Brain microvascular endothelial cell (primary cell): ENCODE data around the gene AGBL1.

Source experiments
- DNase-seq: peaks from one replicate; pipeline ENCODE4 v3.0.0-alpha.2; 2020
- H3K27ac ChIP-seq: fragments of 250-450 bp; sonication (Bioruptor Pico); 2 replicates; pipeline ENCODE4 v1.5.1; 2020; ENCODE audit warnings: mild to moderate bottlenecking, moderate library complexity
- H3K27me3 ChIP-seq: fragments of 250-450 bp; sonication (Bioruptor Pico); replicated peaks from 2 replicates; pipeline ENCODE4 v1.5.1; 2020; ENCODE audit warnings: mild to moderate bottlenecking
- H3K36me3 ChIP-seq: fragments of 250-450 bp; sonication (Bioruptor Pico); replicated peaks from 2 replicates; pipeline ENCODE4 v1.5.1; 2020; ENCODE audit warnings: mild to moderate bottlenecking
- H3K4me3 ChIP-seq: 2 replicates; pipeline ENCODE4 v1.5.1; 2011; ENCODE audit warnings: low read depth, mild to moderate bottlenecking, control low read depth, low read length, moderate library complexity
- in situ Hi-C: cut with HindIII; loops from 2 replicates; pipeline ENCODE4 v1.10.0; 2017; ENCODE audit warnings: low sequenced_read_pairs, low pct_ligation_motif_present
- TF ChIP-seq, protein P1 (sequence below): IDR thresholded peaks from 2 replicates; pipeline ENCODE4 v1.5.1; 2011; ENCODE audit warnings: low read depth, mild to moderate bottlenecking, moderate library complexity, low read length, control low read depth, inconsistent platforms; ENCODE audit errors: missing control alignments

AGBL1 gene

DNA sequence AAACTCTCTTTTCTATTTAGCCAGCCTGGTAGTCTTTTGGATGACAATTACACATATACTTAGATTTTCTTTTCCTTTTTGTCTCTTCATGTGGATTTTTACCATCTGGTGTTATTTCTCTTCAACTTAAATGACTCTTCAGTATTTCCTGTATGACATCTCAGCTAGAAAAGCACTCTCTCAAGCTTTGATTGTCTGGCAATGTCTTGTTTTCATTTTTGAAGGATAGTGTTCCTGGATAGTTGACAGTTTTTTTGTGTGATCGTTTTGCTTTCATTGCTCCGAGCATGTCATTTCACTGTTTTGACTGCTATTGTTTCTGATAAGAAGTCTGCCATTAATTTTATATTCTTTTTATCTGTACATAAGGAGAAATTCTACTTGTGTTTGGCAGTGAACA lies 766.4 kb downstream of the AGBL1 start:
- TF ChIP-seq, protein P1, sequence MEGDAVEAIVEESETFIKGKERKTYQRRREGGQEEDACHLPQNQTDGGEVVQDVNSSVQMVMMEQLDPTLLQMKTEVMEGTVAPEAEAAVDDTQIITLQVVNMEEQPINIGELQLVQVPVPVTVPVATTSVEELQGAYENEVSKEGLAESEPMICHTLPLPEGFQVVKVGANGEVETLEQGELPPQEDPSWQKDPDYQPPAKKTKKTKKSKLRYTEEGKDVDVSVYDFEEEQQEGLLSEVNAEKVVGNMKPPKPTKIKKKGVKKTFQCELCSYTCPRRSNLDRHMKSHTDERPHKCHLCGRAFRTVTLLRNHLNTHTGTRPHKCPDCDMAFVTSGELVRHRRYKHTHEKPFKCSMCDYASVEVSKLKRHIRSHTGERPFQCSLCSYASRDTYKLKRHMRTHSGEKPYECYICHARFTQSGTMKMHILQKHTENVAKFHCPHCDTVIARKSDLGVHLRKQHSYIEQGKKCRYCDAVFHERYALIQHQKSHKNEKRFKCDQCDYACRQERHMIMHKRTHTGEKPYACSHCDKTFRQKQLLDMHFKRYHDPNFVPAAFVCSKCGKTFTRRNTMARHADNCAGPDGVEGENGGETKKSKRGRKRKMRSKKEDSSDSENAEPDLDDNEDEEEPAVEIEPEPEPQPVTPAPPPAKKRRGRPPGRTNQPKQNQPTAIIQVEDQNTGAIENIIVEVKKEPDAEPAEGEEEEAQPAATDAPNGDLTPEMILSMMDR = no peak
- in situ Hi-C loops = no loop called here
- DNase-seq = no peak
- Histone ChIP-seq H3K27me3 (no peaks in the 10 kb centered on the region), H3K4me3 (no peak overlapping the region), H3K36me3 (no peaks in the 10 kb centered on the region), H3K27ac (no peak overlapping the region)

DNA sequence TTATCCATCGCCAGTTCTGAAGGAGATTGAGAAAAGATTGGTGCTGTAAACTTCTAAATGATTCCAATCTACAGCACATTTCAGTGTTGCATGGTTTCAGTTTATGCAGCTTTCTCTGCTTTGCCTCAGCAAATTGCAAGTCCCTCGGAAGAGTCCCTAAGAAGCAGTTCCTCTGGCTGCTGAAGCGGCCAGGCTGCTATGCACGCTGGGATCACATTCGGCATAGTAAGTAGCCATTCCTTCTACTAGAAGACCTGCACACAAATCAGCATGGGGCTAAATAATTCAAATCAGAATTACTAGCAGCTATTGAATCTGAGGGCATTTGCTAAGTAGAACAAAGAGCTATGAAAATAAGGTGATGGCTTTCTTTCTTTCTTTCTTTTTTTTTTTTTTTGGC lies 769.5 kb downstream of the AGBL1 start:
- Histone ChIP-seq H3K27me3 (no peaks in the 10 kb centered on the region), H3K27ac (no peak overlapping the region), H3K4me3 (no peak overlapping the region), H3K36me3 (no peaks in the 10 kb centered on the region)
- DNase-seq = no peak
- in situ Hi-C loops = no loop called here
- TF ChIP-seq, protein P1 = no peak

DNA sequence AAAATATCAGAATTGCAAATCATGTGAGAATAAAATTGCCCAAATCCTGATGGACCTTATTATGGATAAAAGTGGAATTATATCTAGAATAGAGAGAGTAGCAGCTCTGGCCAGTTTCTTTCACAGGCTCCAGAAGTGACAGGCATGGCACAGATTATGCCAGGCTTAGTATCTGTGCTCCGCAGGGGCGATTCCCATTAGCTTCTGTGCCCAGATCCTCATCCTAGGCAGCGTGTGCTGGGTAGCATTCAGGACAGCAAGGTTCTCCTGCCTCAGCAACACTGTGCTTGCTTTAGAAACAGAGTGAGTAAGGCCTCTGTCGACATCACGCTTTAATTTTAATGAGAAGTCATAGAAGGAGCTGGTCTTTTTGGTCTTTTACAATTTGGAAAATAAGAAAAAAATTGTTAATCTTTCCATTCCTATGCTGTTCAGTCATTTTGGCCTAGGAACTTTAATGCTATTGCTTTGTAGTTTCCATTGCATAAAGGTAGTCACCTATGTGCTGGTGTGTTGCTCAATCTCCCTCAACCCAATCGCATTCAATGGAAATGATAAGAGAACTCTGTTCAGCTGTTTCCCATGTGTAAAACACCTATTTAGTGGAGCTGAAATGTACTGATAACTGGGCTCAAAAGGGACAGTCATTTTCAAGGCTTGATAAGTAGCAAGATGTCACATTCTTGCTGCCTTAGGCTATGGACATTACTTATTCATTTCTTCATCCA lies 770.1 kb downstream of the AGBL1 start:
- DNase-seq = no peak
- Histone ChIP-seq H3K27ac (no peak overlapping the region), H3K27me3 (no peaks in the 10 kb centered on the region), H3K36me3 (no peaks in the 10 kb centered on the region), H3K4me3 (no peak overlapping the region)
- TF ChIP-seq, protein P1 = no peak
- in situ Hi-C loops = no loop called here

DNA sequence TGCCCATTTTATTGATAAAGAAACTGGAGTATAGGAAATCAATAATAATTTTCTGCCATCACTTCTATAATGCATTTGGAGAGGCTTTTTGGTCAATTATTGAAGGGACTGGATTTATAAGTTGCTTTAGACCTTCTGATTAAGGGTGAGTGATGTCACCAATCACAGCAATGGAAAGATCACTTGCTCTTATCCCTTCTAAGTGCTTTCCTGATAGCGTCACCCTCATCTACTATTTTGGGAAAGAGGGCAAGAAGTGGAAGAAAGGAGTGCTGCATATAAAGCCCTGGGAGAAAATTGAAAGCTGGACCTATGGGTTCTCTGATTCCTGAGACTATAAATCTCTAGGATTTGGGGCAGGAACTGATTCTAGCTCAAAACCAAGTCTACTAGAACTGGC lies 771.3 kb downstream of the AGBL1 start:
- Histone ChIP-seq H3K4me3 (no peak overlapping the region), H3K27me3 (no peaks in the 10 kb centered on the region), H3K36me3 (no peaks in the 10 kb centered on the region), H3K27ac (no peak overlapping the region)
- TF ChIP-seq, protein P1 = no peak
- DNase-seq = no peak
- in situ Hi-C loops = no loop called here

DNA sequence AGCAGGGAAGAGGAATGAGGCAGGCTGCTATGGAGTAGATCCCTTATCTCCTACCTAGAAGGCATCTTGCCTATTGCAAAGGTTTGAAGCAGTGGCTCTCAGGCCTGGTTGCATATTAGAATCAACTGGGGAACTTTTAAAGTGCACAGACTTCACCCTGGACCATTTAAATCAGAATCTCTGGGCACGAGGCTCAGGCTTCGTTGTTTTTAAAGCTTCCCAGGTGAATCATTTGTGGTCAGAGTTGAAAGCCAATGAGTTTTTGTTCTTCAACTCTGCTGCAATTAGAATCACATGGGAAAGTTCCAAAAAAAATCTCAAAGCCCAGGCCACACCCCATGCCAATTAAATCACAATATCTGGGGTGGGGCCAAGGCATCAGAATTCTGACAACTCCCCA lies 773.1 kb downstream of the AGBL1 start:
- DNase-seq = no peak
- no peaks in the 10 kb centered on the region for H3K36me3 ChIP-seq
- TF ChIP-seq, protein P1 = no peak
- H3K4me3 ChIP-seq = no peak overlapping the region
- no peak overlapping the region for H3K27ac ChIP-seq
- no peaks in the 10 kb centered on the region for H3K27me3 ChIP-seq
- in situ Hi-C loops = no loop called here

DNA sequence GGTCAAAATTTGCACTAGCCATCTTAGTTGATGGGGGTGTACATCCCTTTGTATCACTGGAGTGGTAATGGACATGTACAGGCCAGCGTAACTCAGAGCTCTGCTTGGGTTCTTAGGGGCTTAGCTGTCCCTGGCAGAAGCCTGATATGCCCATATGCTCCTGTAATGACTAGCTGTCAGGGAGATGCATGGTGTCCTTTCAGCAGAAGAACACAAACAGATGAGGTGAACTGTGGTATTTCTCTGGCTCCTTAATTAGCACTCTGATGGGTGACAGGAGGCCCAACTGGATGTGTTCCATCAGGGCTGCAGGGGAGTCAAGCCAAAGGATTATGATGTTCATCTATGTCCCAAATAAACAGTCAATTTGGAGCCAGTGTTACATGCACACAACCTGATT lies 774.5 kb downstream of the AGBL1 start:
- no peak overlapping the region for H3K4me3 ChIP-seq
- no peaks in the 10 kb centered on the region for H3K36me3 ChIP-seq
- H3K27ac ChIP-seq = no peak overlapping the region
- TF ChIP-seq, protein P1 = no peak
- no peak for DNase-seq
- in situ Hi-C loops = no loop called here
- no peaks in the 10 kb centered on the region for H3K27me3 ChIP-seq
